GM12892 (cell line): Measurements from ENCODE around the gene ARHGAP35.

Experiments
- DNase-seq: peaks from one replicate; pipeline ENCODE4 v3.0.0; 2011; ENCODE audit not compliant: insufficient read length
- FAIRE-seq: peaks from 2 replicates; lab custom pipeline; 2011; peaks lifted over from hg19 to GRCh38; lab: Jason Lieb, UNC
- POLR2A ChIP-seq: IDR thresholded peaks from 2 replicates; pipeline ENCODE4 v1.6.1; 2011; ENCODE audit warnings: low read depth, low read length, control low read depth
- POLR2AphosphoS5 ChIP-seq: IDR thresholded peaks from 2 replicates; pipeline ENCODE4 v1.6.1; 2011; ENCODE audit warnings: low read depth, low read length, control low read depth
- TAF1 ChIP-seq: IDR thresholded peaks from 2 replicates; pipeline ENCODE4 v1.6.1; 2011; ENCODE audit warnings: low read depth, mild to moderate bottlenecking, control low read depth, low read length, borderline replicate concordance

Gene ARHGAP35

DNA sequence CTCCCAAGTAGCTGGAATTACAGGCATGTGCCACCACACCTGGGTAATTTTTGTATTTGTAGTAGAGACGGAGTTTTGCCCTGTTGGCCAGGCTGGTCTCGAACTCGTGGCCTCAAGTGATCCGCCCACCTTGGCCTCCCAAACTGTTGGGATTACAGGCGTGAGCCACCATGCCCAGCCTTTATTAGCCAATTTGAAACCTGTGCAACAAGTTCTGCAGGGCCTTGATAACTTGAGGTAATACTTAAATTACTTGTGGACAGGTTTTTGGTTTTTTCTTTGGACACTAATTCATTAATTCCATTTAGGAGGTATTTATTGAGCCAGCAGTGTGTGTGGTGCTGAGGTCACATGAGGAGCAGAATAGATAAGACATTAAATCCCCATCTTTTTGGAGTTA lies 39.5 kb downstream of the ARHGAP35 start:
- no peak for FAIRE-seq
- DNase-seq, result no peak

DNA sequence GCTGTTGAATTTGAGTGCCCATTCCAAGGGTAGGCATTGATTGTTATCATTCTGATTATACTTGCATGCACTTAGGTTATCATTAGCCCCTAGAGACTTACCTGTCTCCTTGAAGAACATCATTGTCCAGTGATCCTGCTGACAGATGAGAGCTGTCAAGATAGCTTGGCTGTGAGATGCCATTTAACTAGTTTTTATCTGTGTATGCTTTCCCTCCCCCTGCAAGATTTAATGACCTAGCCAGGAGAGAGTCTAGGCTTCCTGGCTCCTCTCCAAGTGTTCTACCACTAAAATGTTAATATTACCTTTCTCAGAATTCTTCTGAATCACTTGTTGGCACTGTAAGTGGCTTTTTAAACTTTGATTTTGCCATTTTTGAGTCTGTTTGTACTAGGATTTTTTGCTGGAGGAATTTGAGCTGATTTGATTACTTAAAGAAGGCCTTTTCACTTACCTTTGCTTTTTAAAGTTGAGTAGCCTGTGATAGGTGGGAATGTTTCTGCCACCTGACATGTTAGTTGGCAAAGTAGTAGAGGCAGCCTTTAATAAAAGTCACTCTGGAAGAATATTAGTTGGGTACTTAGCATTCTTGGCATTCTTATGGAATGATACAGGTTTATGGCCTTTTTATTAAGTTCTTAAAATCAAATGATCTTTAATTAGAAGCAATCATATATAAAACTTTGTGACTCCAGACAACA lies 41.1 kb downstream of the ARHGAP35 start:
- FAIRE-seq (no peak), DNase-seq (no peak)
- no peak for TF ChIP-seq POLR2A
- TF ChIP-seq POLR2AphosphoS5, result no peak
- TF ChIP-seq TAF1, result no peak

More for the DNA sequence above, 39.5 kb downstream of the ARHGAP35 start:
- TF ChIP-seq TAF1 (no peak), POLR2AphosphoS5 (no peak), POLR2A (no peak)

DNA sequence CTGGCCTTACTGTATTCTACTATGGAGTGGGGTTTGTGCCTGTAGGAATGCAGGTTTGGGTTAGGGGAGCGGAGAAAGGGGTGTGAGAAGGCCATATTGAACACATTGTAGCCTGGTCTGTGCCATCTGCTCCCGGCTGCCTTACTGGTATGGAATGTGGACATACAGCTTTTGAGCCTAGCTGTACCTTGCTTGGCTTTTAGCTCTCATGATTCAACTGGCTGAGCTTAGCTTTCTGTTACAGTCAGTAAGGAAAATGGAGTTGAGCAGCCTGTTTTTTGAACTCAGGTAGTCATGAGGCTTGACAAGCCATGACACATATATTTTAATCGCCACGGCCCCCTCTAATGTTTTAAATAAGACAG lies 41.6 kb downstream of the ARHGAP35 start:
- DNase-seq (no peak), FAIRE-seq (no peak)
- TF ChIP-seq POLR2AphosphoS5 (no peak), TAF1 (no peak), POLR2A (no peak)

- no peak for FAIRE-seq
- no peak for TF ChIP-seq POLR2AphosphoS5
- TF ChIP-seq TAF1, result no peak
- no peak for TF ChIP-seq POLR2A
- DNase-seq, result no peak
Observed at GRCh38 chr19:46903458-46903857, 42.7 kb downstream of the ARHGAP35 start.

DNA sequence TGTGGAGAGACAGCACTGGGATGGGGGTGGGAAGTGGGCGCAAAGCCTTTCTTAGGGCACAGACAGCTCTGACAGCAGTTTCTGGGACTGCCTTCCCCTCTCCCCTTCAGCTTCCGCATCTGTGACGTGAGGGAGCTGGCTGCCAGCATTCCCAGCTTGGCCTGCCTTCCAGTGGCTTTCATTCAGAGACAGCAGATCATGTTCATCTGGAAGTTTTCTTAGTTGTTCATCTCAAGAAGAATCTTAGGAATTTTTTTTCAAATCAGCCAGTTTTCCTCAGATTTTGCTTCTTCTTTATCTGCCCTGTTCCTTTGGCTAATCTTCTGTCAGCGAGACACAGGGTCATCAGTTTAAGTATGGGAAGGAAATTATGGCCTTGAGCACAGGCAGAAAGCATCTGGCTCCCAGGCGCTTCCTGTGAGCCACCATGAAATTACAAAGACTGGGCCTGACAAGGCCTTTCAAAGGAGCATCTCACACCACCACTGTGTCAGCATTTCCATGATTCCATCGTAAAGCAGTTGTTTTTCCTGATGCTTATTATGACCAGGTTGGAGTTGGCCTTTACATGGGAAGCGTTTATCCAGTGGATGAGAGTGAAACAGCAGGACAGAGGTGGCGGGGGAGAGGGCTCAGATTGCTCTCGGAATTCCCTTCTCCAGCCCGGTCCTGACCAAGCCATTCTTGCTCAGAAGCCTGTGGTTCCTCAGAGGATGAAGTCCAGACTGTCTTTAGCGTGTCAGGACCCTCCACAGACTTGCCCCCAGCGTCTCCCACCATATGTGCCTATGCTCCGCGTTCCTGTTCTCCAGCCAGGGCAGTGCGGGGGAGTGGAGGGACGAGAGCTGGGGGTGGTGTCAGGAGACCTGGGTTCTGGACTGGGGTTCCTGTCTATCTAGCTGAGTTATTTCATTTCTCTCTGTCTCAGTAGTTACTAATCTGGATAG lies 43.6 kb downstream of the ARHGAP35 start:
- FAIRE-seq (no peak), DNase-seq (no peak)
- no peak for TF ChIP-seq POLR2A
- no peak for TF ChIP-seq TAF1
- TF ChIP-seq POLR2AphosphoS5, result no peak

DNA sequence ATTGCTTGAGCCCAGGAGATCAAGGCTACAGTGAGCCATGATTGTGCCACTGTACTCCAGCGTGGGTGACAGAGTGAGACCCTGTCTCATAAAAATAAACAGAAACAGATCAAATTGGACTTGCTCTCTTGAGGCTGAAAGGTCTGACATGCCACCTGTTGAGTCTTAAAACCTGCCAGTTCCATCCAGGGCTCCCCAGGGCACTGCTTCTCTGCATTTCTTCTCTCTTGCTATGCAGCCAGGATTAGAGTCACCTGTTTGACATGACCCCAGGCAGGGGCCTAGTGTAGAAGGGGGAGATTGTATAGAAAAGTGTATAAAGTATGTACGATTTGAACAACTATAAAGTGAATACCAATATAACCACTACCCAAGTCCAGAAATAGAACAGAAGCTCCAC lies 45.4 kb downstream of the ARHGAP35 start:
- DNase-seq (no peak), FAIRE-seq (no peak)
- no peak for TF ChIP-seq TAF1
- TF ChIP-seq POLR2AphosphoS5, result no peak
- TF ChIP-seq POLR2A, result no peak

- DNase-seq (no peak), FAIRE-seq (no peak)
- TF ChIP-seq POLR2A (no peak), POLR2AphosphoS5 (no peak), TAF1 (no peak)
Observed at GRCh38 chr19:46907880-46908279, 47.1 kb downstream of the ARHGAP35 start.

DNA sequence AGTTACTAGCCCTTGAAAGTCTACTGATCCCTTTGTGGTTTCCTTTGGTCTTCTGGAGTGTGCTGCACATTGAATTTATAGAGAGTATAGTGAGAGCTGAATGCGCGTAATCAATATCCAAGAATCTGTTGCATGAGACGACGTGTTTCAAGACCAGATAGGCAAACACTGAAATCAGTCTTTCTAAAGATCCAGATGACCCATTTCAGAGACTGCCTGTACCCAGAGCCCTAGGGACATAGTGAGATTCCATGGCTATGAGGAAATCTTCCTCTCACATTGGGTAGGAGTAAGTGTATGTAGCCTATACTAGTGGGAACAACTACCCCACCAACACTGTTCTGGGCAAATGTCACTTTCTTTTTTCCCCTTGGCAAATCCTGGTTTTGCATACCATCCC lies 48.6 kb downstream of the ARHGAP35 start:
- FAIRE-seq, result no peak
- TF ChIP-seq TAF1, result no peak
- no peak for TF ChIP-seq POLR2A
- no peak for TF ChIP-seq POLR2AphosphoS5

More for the DNA sequence above, 48.6 kb downstream of the ARHGAP35 start:
- no peak for DNase-seq
